ENCODE data around the gene FAM163A.

FAM163A gene

GRCh38 chr1:179776831-179777230 is 33.7 kb downstream of the FAM163A start:
- Histone ChIP-seq H3F3A (ENCODE audit: insufficient read depth, low read length) (no peaks in the 10 kb centered on the region), H3K4me2 (ENCODE audit: low read length) (no peak overlapping the region), H3K4me1 (ENCODE audit: insufficient read depth, low read length, severe bottlenecking) (no peaks in the 10 kb centered on the region), H3K9ac (ENCODE audit: low read length) (no peak overlapping the region), H3K9me3 (ENCODE audit: low read length) (0 out of 2 replicates have a peak, but pooled peaks cover 4% of the 10 kb centered on the region), H2AFZ (ENCODE audit: low read length) (no peak overlapping the region), H3K79me2 (ENCODE audit: insufficient read depth, low read length) (no peaks in the 10 kb centered on the region), H3K9me2 (ENCODE audit: low read depth, low read length) (no peaks in the 10 kb centered on the region), H3K27me3 (ENCODE audit: insufficient read depth, low read length) (no peaks in the 10 kb centered on the region; the same call in 1 of the 2 replicates), H3K4me3 (ENCODE audit: low read depth, low read length, poor library complexity, severe bottlenecking) (no peak overlapping the region), H3K36me3 (ENCODE audit: insufficient read depth, low read length) (no peaks in the 10 kb centered on the region), H3K27ac (ENCODE audit: low read depth, low read length, poor library complexity, severe bottlenecking) (no peak overlapping the region), H4K20me1 (ENCODE audit: insufficient read depth, low read length) (no peaks in the 10 kb centered on the region)
- TF ChIP-seq CTCF (IDR thresholded peaks at IDR 0.05; ENCODE audit: low read length) (no peak), EZH2 (IDR thresholded peaks at IDR 0.05; ENCODE audit: borderline replicate concordance, low read length) (no peak)

- Histone ChIP-seq H3K4me1 (ENCODE audit: insufficient read depth, low read length, severe bottlenecking) (no peaks in the 10 kb centered on the region), H3K4me3 (ENCODE audit: low read depth, low read length, poor library complexity, severe bottlenecking) (no peak overlapping the region), H4K20me1 (ENCODE audit: insufficient read depth, low read length) (no peaks in the 10 kb centered on the region), H3K4me2 (ENCODE audit: low read length) (no peak overlapping the region), H2AFZ (ENCODE audit: low read length) (no peak overlapping the region), H3K79me2 (ENCODE audit: insufficient read depth, low read length) (no peaks in the 10 kb centered on the region), H3K36me3 (ENCODE audit: insufficient read depth, low read length) (no peaks in the 10 kb centered on the region), H3K9me3 (ENCODE audit: low read length) (0 out of 2 replicates have a peak, but pooled peaks cover 1% of the 10 kb centered on the region), H3F3A (ENCODE audit: insufficient read depth, low read length) (no peaks in the 10 kb centered on the region), H3K27me3 (ENCODE audit: insufficient read depth, low read length) (no peaks in the 10 kb centered on the region; the same call in 1 of the 2 replicates), H3K9me2 (ENCODE audit: low read depth, low read length) (no peaks in the 10 kb centered on the region), H3K9ac (ENCODE audit: low read length) (no peak overlapping the region), H3K27ac (ENCODE audit: low read depth, low read length, poor library complexity, severe bottlenecking) (no peak overlapping the region)
- TF ChIP-seq EZH2 (IDR thresholded peaks at IDR 0.05; ENCODE audit: borderline replicate concordance, low read length): no peak
Observed at GRCh38 chr1:179777731-179778130, 34.6 kb downstream of the FAM163A start.

- Histone ChIP-seq H3K36me3 (ENCODE audit: insufficient read depth, low read length) (no peaks in the 10 kb centered on the region), H3K4me2 (ENCODE audit: low read length) (no peak overlapping the region), H3F3A (ENCODE audit: insufficient read depth, low read length) (no peaks in the 10 kb centered on the region), H3K4me1 (ENCODE audit: insufficient read depth, low read length, severe bottlenecking) (no peaks in the 10 kb centered on the region), H3K27me3 (ENCODE audit: insufficient read depth, low read length) (no peaks in the 10 kb centered on the region; the same call in 1 of the 2 replicates), H3K27ac (ENCODE audit: low read depth, low read length, poor library complexity, severe bottlenecking) (no peak overlapping the region), H2AFZ (ENCODE audit: low read length) (no peak overlapping the region), H3K9ac (ENCODE audit: low read length) (no peak overlapping the region), H4K20me1 (ENCODE audit: insufficient read depth, low read length) (no peaks in the 10 kb centered on the region), H3K79me2 (ENCODE audit: insufficient read depth, low read length) (no peaks in the 10 kb centered on the region), H3K4me3 (ENCODE audit: low read depth, low read length, poor library complexity, severe bottlenecking) (no peak overlapping the region), H3K9me3 (ENCODE audit: low read length) (no peaks in the 10 kb centered on the region), H3K9me2 (ENCODE audit: low read depth, low read length) (no peaks in the 10 kb centered on the region)
- no peak for TF ChIP-seq EZH2 (IDR thresholded peaks at IDR 0.05; ENCODE audit: borderline replicate concordance, low read length)
- TF ChIP-seq CTCF (IDR thresholded peaks at IDR 0.05; ENCODE audit: low read length): no peak
Observed at GRCh38 chr1:179779645-179780272, 36.7 kb downstream of the FAM163A start.

- no peaks in the 10 kb centered on the region for H4K20me1 ChIP-seq (ENCODE audit: insufficient read depth, low read length)
- no peak overlapping the region for H2AFZ ChIP-seq (ENCODE audit: low read length)
- H3K36me3 ChIP-seq (ENCODE audit: insufficient read depth, low read length): no peaks in the 10 kb centered on the region
- 0 out of 2 replicates have a peak, but pooled peaks cover 1% of the 10 kb centered on the region for H3K27me3 ChIP-seq (ENCODE audit: insufficient read depth, low read length)
- no peaks in the 10 kb centered on the region for H3F3A ChIP-seq (ENCODE audit: insufficient read depth, low read length)
- H3K4me2 ChIP-seq (ENCODE audit: low read length): no peak overlapping the region
- H3K27ac ChIP-seq (ENCODE audit: low read depth, low read length, poor library complexity, severe bottlenecking): no peak overlapping the region
- no peaks in the 10 kb centered on the region for H3K9me3 ChIP-seq (ENCODE audit: low read length)
- H3K4me3 ChIP-seq (ENCODE audit: low read depth, low read length, poor library complexity, severe bottlenecking): no peak overlapping the region
- H3K9ac ChIP-seq (ENCODE audit: low read length): no peak overlapping the region
- H3K9me2 ChIP-seq (ENCODE audit: low read depth, low read length): no peaks in the 10 kb centered on the region
- no peak for TF ChIP-seq EZH2 (IDR thresholded peaks at IDR 0.05; ENCODE audit: borderline replicate concordance, low read length)
- no peaks in the 10 kb centered on the region for H3K4me1 ChIP-seq (ENCODE audit: insufficient read depth, low read length, severe bottlenecking)
- no peaks in the 10 kb centered on the region for H3K79me2 ChIP-seq (ENCODE audit: insufficient read depth, low read length)
Observed at GRCh38 chr1:179781962-179782361, 38.9 kb downstream of the FAM163A start.
